NOMO-1 treated with dmso at 0.1 percent for 144 hours (cell line): ENCODE data around the gene NEK3.
"Not testable (repeated sequence)": the region's sequence is repeated elsewhere in the genome, so short reads cannot be mapped to it uniquely, and the experiment has no call there.

ENCODE experiments used
- DNase-seq: peaks from one replicate; lab custom pipeline; 2025; ENCODE audit not compliant: unreplicated experiment; lab: John Stamatoyannopoulos, UW

NEK3 gene, protein sequence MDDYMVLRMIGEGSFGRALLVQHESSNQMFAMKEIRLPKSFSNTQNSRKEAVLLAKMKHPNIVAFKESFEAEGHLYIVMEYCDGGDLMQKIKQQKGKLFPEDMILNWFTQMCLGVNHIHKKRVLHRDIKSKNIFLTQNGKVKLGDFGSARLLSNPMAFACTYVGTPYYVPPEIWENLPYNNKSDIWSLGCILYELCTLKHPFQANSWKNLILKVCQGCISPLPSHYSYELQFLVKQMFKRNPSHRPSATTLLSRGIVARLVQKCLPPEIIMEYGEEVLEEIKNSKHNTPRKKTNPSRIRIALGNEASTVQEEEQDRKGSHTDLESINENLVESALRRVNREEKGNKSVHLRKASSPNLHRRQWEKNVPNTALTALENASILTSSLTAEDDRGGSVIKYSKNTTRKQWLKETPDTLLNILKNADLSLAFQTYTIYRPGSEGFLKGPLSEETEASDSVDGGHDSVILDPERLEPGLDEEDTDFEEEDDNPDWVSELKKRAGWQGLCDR

DNA sequence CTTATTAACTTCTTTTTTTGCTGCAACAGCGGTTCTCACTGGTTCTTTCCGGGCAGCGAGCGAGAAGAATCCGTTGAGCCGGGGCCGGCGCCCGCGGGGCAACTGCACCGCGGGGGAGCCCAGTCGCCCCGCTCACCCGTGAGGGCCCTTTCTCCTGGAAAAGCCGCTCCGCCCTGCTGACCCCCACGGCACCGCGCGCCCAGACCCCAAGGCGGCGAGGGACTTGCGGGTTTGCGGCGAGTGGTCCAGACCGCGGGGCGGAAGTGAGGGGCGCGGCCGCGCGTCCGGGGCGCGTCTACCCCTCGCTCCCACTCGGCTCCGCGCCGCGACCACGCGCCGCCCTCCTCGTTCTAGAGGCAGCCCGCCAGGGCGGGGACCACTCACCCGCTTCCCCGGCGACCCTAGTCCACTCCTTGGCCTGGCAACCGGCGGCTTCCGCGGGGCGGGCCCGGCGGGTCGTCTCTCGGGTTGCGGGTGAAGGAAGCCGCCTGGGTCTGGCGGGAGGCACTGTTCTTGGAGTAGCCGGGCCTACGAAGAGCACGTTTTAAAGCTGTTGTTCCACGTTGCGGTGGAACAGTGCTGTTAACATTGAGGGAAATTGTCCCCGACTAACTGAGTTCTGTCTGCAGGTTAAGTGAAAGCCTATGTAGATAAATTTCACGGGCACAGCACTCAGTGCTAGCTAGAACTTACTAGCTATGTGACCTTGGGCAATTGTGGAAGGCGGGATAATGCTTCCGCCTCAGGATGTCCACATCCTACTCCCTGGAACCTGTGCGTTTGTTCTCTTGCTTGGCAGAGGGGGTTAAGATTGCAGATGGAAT lies at the start of gene NEK3:
NEK3 (minus strand) TSS at position 439 of the 824 bp plus-strand sequence. CDS start 3,406 bp downstream, outside the sequence.
- peak; percentile 63 for DNase-seq

DNA sequence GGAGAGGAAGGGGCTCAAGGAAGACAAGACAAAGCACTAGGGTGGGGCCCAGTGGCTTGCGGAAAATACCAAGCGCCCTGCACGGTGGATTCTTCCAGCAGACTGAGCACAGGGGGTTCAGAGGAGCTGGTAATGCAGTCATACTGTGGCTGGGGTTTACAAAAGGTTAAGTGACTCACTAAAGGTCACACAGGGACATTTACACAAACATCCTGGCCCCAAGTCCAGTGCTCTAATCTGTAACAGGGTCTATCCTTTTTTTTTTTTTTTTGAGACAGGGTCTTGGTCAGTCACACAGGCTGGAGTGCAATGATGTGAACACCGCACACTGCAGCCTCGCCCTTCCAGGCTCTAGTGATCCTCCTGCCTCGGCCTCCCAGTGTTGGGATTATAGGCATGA lies 49.0 kb upstream of the NEK3 start:
- DNase-seq, result not testable (repeated sequence)

DNA sequence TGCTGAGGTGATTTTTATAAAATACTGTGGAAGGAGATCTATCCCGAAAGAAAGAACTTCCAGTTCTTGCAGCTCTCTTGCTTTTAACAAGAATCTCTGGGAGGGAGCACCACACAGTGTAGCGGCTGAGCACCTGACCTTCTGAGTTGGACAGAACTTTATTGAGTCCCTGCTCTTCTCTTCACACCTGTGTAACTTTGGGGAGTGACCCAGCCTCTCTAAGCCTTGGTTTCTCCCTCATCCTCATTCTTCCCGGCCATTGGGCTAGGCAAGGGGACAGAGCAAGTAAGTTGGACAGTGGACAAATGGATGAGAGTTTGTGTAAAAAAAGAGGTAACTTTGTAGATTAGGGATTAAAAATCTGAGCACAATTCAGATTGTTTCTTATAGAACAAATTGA lies 48.5 kb upstream of the NEK3 start:
- DNase-seq, result not testable (repeated sequence)

DNA sequence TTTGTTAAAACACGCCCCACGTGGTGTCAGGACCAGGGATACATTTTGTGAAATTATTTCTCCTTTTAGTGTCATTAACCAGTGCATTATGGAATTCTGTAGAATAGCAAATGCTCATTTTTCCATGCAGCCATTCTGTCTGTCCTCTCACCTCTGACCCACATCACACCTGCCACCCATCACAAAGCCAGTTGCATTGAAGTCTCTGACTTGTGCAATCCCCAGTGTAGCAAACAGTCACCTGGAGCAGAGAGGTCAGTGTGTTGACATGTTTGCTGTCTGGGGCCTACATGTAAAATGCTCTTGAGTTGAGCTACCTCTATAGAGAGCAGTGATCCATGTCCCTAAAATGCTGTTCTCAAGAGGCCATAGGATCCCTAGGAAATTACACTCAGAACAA lies 47.9 kb upstream of the NEK3 start:
- DNase-seq, result not testable (repeated sequence)

DNA sequence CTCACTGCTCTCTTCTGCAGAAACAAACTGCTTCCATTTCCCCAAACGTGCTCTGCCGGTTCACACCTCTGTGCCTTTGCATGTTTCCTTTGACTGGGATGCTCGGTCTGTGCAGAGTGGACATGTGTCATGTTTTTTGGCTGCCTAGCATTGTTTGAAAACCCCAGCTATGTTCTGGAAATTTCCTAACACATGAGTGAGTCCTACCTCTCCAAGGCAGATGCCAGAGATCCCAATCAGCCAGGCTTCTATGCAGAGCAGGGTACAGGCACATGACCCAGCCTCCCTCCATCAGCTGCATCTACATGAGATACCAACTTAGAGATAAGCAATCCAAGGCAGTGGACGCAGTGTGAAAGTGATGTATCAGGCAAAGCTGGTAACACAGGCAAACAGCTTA lies 45.1 kb upstream of the NEK3 start:
- DNase-seq, result not testable (repeated sequence)

DNA sequence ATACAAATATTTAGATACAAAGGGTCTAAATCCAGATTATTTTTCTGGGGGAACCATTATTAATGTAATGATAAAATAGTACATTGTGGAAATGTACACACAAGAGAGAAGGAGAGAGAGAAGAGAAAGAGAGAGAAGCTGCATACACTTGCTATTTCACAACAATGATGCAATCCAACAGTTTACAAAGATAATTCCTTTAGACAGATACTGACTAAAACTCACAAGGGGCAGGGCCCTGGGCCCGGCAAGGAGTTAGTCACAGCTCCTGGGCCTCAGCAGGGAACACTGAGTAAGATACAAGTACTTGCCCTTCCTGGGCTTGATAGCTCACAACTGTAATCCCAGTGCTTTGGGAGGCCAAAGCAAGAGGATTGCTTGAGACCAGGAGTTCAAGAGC lies 44.5 kb upstream of the NEK3 start:
- DNase-seq, result peak; percentile 85

DNA sequence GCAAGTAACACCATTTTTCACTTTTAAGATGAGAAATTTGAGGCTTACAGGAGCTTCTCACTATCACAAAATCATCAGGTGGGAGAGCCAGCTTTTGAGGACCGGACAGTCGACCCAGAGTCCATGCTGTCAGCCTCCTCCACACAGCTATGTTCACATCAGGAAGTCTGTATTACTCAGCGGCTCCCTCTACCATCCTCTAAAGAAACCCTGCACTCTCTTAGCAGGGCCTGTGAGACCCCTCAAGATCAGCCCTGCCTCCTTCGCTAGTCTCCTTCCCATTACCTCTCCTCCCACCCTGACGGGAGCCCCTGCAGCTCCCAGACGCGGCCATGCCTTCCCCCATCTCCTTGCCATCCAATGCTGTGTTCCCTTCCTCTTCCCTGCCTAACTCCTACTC lies 43.1 kb upstream of the NEK3 start:
- not testable (repeated sequence) for DNase-seq

DNA sequence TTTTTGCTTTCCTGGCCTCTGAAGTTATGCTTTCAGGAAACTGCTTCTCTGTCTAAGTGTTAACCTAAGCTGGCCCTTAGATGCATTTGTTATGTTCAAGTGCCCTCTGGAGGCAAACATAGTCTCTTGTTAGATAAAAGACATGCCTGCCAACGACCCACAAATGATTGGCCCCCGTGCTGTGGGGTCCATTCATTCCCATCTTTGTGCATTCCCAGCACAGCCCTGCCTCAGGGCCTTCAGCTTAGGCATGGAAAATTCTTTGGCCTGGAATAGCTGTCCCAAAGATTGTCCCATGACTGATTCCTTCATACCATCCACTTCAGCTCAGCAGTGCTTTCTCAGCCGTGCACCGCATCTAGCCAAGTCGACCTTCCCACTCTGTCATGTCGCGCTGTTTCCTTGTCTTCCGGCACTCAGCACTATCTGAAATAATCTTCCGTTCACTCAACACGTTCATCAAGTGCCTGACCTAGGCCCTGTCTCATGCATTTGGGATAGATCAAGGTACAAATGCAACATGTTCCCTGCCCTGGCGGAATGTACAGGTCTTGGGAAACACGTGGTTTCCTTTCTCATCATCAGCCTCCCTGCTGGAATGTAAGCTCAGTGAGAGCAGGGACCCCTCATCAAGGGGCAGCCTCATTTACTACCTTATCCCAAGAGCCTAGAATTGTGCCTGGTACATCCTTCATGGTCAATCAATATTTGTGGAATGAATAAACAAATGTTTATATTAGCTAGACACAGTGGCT lies 42.2 kb upstream of the NEK3 start:
- DNase-seq, result not testable (repeated sequence)

DNA sequence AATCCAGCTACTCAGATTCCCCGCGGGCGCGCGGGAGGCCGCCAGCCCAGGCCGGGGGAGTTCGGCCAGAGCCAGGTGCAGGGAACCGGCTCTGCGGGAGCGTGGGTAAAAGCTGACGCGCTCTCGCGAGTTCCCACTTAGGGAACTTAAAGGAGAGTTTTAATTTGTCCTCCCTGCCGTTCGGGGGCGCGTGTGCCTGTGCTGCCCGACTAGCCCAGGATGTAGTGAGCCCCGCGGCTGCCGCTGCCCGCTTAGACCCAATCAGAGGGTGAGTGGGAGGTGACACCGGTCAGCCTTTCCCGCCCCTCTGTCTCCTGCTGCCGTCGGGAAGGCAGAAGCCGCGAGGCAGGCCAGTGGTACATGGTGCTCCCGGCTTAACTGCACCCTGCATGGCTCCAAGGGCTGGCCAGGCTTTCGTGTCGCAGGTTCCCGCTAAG lies 36.0 kb upstream of the NEK3 start:
- no peak for DNase-seq

DNA sequence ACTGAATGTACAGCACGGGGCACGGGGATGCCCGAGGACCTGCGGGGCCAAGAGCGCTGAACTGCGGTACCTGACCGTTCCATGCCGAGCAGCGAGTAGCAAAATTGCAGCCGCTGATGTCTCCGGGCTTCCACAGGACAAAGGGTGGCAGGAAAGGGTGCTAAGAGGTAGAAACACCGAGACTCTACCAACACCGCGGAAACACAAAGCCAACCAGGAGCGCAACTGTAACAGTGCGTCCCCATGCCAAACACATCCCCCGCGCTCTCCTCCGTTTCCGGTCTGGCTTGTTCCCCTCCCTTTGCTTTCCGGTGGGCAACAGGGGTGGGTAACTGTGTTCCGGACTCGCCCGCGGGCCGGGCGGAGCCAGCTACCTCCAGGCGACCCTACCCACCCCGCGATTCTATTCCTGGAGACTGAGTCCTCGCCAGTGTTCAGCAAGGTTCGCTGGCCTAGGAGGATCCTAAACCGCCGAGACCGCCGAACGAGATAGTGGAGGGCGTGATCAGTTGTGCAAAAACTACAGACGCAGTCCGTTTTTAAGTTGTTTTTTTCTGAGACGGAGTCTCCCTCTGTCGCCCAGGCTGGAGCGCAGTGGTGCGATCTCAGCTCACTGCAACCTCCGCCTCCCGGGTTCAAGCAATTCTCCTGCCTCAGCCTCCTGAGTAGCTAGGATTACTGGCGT lies 34.9 kb upstream of the NEK3 start:
- peak; percentile 83 for DNase-seq

DNA sequence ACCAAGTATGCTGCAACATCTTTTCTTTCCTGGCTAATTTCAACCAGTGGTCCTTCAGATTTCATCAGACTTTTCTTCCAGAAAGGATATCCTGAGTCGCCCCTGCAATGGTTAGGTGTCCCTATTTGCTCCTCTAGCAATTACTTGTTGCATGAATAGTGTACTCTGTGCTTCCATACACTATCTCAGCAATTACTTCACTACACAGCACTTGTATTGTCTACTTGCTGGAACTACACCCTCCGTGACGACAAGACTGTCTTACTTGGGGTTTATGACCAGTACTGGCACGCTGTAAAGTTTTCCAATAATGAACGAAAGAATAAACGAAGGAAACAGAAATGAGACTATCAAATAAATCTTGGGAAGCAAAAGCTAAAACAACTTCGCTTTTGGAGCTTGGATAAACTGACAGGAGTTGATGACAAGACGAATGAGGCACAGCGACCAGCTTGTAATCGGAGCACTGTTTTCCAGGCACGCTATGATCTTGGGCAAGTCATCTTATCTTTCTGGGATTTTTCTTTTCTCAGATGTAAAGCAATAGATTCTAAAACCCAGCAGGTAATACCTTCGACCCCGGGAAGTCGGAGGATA lies 34.3 kb upstream of the NEK3 start:
- not testable (repeated sequence) for DNase-seq

DNA sequence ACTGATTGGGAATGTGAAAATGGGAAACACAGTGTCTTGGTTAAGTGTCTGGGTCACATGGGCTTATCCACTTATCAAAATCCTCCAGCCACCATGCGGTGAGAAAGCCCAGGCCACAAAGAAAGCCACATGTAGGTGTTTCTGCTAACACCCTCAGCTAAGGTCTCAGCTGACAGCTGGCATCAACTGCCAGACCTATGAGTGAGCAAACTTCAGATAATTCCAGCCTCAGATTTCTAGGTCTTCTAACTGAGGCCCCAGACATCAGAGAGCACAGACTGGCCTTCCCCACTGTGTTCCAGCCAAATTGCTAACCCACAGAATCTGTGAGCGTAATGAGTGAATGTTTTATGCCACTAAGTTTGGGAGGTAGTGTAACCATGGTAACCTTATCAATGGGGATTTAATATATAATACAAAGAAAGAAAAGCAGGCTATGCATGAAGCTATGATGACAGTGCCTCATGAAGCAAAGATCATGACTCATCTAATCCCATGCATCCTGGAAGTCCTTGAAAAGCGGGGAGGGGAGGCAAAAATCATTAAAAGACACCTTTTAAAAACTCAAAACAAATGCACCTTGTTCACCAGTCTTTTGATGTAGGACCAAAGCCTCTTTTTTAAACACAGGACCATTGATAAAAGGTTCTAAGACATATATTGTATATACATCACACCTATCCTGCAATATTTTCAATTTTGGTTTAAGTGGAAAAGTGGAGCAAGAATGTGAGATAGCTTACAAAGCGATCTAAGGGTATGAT lies 28.2 kb upstream of the NEK3 start:
- not testable (repeated sequence) for DNase-seq

DNA sequence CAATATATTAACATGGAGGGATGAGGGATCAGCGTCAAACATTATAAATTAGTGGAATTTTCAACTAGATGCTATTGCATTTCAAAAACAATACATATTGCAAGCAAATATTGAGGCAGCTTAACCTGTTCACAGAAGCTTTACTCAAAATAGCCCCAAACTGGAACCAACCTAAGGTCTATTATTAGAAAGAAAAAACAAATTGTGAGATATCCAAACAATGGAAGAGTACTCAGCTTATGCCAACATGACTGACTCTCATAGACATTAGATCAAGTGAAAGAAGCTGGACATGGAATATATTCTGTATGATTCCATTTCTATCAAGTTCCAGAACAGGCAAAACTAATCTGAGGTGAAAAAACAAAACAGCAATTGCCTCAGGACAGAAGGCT lies 27.6 kb upstream of the NEK3 start:
- no peak for DNase-seq

DNA sequence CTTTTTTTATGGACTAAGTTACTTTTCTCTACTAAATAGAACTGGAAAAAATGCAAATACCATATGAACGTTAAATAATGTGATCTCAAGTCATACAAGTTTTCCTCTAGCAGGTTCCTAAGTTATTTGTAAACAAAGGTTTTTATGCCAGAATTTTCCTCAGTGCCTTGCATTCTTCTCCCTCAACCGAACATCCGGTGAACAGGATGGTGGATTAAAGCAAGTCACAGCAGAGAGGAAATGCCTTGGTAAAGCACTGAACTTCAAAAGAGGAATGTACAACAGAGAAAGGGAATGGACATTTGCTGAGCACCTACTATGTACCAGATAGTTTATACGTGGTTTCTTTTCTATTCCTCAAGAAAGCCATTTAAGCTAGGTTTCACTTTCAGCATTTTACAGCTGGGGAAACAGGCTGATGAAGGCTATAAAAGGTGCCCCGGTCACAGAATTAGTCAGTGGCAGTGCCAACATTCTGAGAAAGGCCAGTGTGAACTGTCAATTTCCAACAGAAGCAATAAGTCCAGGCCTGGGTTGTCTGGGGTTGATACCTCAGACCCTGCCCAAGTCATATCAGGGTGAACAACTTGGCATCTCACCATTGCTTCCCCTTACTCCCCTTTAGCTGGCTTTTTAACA lies 22.0 kb upstream of the NEK3 start:
- DNase-seq, result not testable (repeated sequence)

DNA sequence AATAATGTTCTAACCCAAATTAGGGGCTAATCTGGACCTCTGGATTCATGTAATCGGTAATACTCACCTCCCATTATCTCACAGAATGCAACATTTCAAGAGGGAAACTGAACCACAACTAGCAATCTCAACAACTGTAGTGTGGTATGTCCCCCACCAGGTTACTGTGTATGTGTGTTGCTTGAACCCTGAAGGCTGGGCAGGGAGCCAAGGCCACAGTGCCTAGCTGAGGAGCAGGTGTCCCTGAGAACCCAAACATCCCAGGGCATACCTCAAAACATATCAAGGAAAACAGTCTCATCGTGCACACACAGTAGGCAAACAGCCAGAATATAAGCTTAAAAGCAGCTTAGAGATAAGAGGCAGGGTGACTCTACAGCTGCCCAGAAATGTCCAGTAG lies 20.5 kb upstream of the NEK3 start:
- no peak for DNase-seq

DNA sequence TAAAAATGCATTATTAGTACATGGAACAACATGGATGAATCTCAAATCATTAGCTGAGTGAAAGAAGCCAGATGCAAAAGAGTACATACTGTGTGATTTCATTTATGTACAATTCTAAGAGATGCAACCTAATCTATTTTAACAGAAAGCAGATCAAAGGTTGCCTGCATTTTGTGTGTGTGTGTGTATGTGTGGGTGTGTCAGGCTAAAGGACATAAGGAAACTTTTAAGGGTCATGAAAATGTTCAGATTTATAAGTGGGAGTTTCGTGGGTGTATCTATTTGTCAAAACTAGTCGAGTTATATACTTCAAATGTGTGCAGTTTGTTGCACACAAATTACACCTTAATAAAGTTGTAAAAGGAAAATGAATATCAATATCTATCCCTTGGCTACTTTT lies 17.9 kb upstream of the NEK3 start:
- DNase-seq, result no peak

DNA sequence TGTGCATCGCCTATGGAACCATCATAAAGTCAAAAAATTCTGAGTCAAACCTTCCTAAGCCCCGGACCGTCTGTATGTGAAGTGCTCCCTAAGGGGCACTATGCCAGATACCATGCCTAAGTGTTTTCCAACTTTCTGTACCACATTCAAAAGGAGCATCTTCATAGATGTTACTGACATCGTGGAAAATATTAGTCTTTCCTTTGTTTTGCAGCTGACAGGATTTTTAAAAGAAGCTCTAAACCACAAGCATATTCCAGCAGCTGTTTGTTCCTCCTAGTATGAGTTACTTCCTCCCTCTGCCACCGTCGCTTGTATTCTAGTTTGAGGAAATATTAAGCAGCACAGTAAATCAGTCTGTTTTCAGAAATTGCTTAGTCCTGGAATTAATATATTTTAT lies 14.6 kb upstream of the NEK3 start:
- peak; percentile 18 for DNase-seq

DNA sequence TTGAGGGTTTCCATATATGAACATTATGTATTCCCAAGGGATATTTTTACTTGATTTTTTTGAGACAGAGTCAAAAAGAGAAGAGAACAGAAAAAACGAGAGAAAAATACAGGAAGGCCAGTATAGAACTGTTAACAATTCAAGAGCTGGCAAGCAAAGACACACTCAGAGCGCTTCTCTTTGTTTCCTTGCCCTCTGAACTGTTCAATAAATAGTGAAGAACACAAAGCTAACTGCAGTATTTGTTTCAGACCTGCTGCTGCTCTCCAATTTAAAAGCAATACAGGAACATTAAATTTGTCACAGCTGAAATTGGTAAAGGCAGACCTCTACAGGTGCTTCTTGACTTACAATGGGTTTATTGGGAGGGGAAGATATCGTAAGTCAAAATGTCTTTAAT lies 14.0 kb upstream of the NEK3 start:
- DNase-seq, result no peak

DNA sequence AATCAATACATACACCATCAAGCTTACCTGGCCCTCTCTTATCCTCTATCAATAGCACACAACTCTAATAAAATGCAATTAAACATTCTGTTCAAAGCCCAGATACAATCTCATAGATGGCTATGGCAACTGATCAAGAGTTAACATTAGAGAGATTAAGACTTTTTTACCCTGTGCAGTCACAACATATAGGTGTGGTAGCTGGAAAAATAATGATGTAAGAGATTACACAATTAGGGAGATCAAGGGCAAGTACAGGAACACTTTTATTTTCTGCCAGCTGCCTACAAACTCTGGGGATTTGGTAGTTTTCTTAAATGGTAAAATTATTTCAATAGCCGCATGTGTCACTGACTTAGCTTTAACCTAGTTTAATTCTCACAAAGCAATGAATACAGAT lies 12.3 kb upstream of the NEK3 start:
- DNase-seq, result not testable (repeated sequence)
